ENCODE measurements around the gene ZFP62.

- TF ChIP-seq POLR2A (IDR thresholded peaks at IDR 0.05; ENCODE audit: low read depth, low read length) (no peak), POLR2AphosphoS5 (IDR thresholded peaks at IDR 0.05; ENCODE audit: low read depth, low read length) (no peak), POU2F2 (IDR thresholded peaks at IDR 0.05; ENCODE audit: low read depth, low read length) (no peak), TAF1 (IDR thresholded peaks at IDR 0.05; ENCODE audit: low read depth, low read length) (no peak)
Measured at GRCh38 chr5:180908998-180909731, 48.1 kb upstream of the ZFP62 start.

Data from GM12891 (cell line).